ENCODE data around the gene SLC39A5.

The SLC39A5 gene

DNA sequence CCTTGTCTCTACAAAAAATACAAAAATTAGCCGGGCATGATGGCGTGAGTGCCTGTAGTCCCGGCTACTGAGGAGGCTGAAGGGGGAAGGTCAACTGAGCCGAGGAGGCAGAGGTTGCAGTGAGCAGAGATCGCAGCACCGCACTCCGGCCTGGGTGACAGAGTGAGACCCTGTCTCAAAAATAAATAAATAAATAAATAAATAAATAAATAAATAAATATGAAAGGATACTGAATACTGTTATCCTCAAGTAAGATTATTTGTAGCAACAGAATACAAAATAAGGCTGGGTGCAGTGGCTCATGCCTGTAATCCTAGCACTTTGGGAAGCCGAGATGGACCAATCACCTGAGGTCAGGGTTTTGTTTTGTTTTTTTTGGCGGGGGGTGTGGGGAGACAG, 10.0 kb upstream of the SLC39A5 start:
- no peak for DNase-seq

GRCh38 chr12:56220611-56221231, 9.1 kb upstream of the SLC39A5 start:
- DNase-seq, result no peak

- DNase-seq, result no peak
Measured at GRCh38 chr12:56221232-56221756, 8.6 kb upstream of the SLC39A5 start.

DNA sequence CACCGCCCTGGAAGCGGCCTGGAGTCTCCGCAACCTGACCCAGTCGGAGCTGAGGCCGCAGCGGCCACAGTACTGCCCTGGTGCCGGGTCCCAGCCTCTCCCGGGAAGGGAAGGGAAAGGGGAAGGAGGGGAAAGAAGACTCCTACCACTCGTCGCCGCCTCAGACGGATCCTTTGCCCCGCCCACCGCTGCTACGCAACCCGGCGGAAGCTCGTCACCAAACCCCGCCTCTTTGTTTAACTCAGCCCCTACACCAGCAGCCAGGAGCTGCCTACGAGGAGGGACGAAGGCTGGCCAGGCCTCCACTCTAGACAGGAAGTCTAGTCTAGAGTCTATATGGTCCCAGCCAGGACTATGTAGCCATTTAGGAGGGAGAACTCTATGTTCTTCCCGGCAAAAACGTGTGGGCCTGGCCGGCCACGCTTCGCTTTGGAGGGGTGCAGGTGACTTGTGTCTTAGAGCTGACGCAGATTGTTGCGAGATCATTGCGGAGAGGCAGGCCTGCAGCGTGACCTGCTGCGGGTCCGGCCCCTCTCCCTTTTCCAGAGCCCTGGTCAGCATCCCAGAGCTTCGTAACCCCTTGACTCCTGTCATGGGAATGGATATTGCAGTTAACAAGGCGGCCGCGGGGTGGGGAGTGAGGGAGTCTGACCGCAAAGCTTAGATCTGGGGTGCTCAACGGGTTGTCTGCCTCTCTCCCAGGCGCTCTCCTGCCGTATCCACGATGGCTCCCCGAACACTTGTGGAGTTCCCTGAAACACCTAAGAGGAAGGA, 7.9 kb upstream of the SLC39A5 start, which contains the start of gene RNF41:
Gene RNF41, minus strand, starts transcription at position 166 of the 774 bp plus-strand sequence. CDS start 7,875 bp downstream, outside the sequence.
- DNase-seq, result peak; percentile 97

- DNase-seq, result no peak
Measured at GRCh38 chr12:56222531-56222895, 7.3 kb upstream of the SLC39A5 start.

DNA sequence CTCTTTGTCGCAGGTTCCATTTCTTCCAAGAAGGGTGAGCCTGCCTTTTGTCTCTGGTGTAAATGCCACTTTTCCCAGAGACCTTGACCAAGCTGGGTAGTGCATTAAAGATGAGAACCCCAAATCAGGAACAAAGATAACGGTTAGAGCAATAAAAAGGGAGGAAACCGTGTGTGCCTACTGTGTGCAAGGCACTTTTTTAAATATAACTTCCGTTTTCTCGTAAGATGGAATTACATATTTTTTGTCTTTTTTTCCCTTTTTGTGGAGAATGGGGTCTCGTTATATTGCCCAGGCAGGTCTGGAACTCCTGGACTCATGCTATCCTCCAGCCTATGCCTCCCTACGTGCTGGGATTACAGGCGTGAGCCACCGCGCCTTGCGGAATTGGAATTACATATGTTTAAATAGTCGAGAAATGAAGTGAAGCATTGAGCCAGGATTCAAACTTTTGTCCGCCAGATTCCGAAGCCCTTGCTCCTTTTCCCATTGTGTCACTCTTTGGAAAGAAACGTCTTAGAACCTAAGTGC, 6.2 kb upstream of the SLC39A5 start:
- no peak for DNase-seq

GRCh38 chr12:56224102-56224701, 5.6 kb upstream of the SLC39A5 start, which contains the start of gene NABP2:
TSS of gene NABP2 (plus strand) at chr12:56224342. CDS start at chr12:56224857, 515 bp downstream.
- peak; percentile 97 for DNase-seq

DNA sequence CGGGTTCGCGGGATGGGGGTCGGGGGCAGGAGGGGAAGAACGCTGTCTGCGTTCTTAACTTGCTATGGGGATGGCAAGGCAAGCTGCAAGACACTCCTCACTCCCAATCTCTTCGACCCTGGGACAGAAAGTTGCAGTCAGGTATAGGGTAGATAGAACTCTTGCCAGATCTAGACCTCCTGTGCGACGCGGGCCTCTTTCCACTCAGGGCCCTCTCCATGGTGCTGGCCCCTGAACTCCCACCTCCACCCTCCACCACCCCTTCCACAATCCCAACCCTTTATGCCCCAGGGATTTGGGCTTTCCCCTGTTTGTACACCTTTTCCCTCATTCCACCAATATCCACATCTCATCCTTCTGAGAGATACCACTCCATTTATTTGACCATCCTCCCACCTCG, 4.9 kb upstream of the SLC39A5 start:
- no peak for DNase-seq

DNA sequence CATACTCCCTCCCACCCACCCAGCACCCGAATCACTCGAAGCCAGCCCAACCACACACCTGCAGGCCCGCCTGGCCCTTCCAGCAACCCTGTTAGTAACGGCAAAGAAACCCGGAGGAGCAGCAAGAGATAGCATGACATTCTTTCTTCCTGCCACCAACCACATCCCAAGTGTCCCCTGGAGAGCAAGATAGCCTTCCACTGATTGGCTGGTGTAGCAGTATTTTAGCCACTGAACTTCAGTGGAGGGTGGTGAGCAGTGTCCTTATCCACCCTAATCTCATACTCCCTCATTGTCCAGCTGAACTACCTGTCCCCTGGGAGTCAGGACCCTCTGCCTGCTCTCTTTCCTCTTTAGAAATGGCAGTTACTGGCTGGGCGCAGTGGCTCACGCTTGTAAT, 769 bp upstream of the SLC39A5 start:
- DNase-seq, result no peak

- DNase-seq, result no peak
Measured at GRCh38 chr12:56230432-56231183, 757 bp downstream of the SLC39A5 start.

- DNase-seq, result no peak
Measured at GRCh38 chr12:56231184-56231582, 1.3 kb downstream of the SLC39A5 start.

DNA sequence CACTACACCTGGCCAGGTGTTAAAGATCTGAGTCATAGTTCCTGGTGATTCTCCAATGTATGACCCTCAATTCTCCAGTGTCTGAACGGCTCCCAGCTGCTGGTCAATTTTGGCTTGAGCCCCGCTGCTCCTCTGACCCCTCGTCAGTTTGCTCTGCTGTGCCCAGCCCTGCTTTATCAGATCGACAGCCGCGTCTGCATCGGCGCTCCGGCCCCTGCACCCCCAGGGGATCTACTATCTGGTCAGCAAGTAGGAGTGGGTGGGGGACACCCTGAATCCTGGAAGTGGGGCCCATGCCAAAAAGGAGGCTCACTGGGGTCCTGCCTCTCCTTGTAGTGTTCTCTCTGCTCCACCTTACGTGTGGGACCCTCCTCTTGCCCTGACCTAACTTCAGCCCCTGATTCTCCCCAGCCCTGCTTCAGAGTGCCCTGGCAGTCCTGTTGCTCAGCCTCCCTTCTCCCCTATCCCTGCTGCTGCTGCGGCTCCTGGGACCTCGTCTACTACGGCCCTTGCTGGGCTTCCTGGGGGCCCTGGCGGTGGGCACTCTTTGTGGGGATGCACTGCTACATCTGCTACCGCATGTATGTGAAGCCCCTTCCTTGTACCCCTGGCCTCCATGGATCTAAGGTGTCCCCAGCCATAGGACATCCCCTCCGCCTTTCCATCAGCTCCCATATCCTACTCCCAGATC, 5.0 kb downstream of the SLC39A5 start:
- DNase-seq, result no peak

- DNase-seq, result no peak
Measured at GRCh38 chr12:56236091-56236490, 6.2 kb downstream of the SLC39A5 start.

DNA sequence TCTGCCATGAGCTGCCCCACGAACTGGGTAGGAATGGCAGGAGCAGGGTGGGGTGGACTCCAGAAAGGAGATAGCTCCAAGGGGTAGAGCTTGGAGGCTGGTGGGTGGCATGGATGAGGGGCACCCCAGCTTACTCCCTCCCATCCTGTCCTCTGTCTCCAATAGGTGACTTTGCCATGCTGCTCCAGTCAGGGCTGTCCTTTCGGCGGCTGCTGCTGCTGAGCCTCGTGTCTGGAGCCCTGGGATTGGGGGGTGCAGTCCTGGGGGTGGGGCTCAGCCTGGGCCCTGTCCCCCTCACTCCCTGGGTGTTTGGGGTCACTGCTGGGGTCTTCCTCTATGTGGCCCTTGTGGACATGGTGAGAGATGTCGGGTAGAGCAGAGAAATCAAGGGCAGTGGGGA, 7.1 kb downstream of the SLC39A5 start:
- no peak for DNase-seq

DNA sequence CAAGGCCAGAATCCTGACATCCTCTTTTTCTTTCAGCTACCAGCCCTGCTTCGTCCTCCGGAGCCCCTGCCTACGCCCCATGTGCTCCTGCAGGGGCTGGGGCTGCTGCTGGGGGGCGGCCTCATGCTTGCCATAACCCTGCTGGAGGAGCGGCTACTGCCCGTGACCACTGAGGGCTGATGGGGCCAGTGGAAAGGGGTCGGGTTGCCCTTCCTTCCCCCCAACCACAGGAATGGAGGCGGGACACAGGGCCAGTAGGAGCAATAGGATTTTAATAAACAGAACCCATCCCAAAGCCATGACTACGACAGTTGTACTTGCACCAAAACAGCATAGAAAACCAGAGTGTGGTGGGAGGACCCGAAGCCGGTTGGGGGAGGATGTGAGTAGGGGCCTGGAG, 7.7 kb downstream of the SLC39A5 start:
- no peak for DNase-seq

DNA sequence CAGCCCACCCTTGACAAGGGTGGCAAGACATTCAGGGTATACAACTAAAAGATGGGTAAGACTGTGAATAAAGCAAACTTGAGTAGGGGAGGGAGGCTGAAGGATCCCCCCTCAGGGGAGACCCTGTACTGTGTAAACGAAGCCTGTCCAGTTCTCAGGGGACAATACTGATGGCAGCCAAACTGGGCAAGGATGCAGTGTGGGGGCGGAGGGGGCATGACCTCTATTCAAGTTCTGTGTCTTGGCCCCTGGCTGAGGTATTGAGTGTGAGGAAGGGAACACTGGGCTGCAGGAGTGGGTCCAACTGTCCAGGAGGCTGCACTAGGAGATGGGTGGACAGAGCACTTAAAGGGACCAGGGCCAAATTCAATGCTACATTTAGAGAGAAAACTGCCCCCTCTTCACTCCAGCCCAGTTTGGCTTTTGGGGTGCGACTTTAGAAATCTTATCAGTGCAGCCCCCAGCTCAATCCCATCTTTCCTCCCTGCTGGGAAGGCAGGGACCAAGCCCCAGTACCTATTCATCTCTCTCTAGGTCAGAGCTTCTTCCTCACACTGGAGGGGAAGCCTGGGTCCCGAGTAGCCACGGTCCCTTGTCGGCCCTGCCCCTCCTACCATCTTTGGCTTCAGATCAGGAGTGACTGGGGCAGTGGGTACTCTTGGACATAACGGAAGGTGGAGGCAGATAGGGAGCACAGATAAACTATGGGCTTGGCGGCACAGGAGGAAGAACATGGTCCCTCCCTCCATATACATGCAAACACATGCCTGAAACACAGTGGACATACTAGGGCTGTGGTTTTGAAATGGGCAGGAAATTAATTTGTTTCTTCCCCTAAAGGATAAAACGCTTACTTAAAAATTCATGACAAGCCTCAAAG, 11.8 kb downstream of the SLC39A5 start:
- no peak for DNase-seq

DNA sequence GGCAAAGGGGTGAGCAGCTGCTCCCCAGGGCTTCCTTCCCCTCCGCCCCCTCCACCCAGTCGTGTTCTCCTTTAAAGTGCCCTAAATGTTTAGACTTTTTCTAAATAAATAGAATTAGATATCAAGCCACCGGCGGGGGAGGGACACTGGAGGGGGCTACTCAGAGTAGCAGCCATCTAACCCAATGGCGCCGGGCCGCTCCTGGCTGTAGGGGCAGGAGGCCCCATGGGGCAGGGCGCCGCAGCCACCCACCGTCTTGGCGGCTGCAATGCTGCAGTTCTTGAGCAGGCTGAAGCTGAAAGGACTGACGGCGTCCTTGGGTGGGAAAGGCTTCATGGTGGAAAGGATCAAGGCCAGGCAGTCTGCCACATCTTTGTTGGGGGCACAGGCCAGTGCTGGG, 13.1 kb downstream of the SLC39A5 start:
- DNase-seq, result no peak

- DNase-seq, result no peak
Measured at GRCh38 chr12:56243731-56244181, 13.9 kb downstream of the SLC39A5 start.

- DNase-seq, result no peak
Measured at GRCh38 chr12:56244494-56244893, 14.6 kb downstream of the SLC39A5 start.

DNA sequence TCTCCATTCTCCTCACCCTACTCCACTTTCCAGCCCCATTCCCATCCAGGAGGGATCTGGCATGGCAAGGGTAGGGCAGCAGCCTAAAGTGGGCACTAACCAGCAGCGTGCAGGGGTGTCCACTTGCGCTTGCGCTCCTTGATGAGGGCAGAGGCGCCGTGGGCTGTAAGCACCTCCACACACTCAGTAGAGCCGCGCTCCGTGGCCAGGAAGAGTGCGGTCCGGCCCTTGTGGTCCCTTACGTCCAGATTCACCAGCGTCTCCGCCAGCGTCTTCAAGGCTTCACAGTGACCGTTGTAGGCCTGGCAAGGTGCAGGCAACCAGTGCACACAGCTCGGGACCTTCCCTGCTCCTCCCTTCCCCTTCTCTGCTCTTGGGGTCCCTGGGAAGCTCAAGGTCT, 18.1 kb downstream of the SLC39A5 start:
- DNase-seq, result no peak

GRCh38 chr12:56248711-56249110, 18.9 kb downstream of the SLC39A5 start:
- DNase-seq, result no peak

Measured in stimulated activated CD8-positive, alpha-beta memory T cell treated with anti-CD3 and anti-CD28 coated beads, Interleukin-4, amount 100 ng/mL, for 48 hours (primary cell).